K562 (cell line): ENCODE results near the gene AZU1. TPM values are rescaled to one million over a fixed set of nuclear protein-coding genes. Genes with fewer than 3 reads are reported as not detected.

ENCODE experiments used
- ATAC-seq: fragments of 200-7000 bp; cut with Tn5 transposase; 3 replicates; pipeline ENCODE4 v1.9.1; 2020; ENCODE audit warnings: moderate library complexity
- BruUV-seq: library from RNA; stranded (reverse); fragments of 400-500 nt; replicated peaks from 2 replicates; lab custom pipeline; 2021; lab: Mats Ljungman, UMichigan
- CTCF ChIA-PET: fragments of 300-600 bp; formaldehyde crosslinking; extraction: SDS; loops from one replicate; lab custom pipeline; 2021; ENCODE audit warnings: low intra/inter-chr PET ratio; lab: Yijun Ruan, JAX
- POLR2A ChIA-PET: fragments of 300-600, 350-650 bp; sonication (Branson Sonifier 250); formaldehyde crosslinking; extraction: SDS; loops from one replicate; lab custom pipeline; 2021; ENCODE audit warnings: antibody characterized with exemption, inconsistent platforms; lab: Yijun Ruan, JAX
- DNase-seq, 4 experiments: peaks; one replicate each; pipeline versions ENCODE4 v3.0.0 to v3.0.0-alpha.2; 2011 to 2018; ENCODE audit warnings: low spot score in 3 of 4, mixed read lengths in 3 of 4; ENCODE audit errors: extremely low read depth in 1 of 4
- FAIRE-seq: peaks from 2 replicates; lab custom pipeline; 2011; peaks lifted over from hg19 to GRCh38; lab: Jason Lieb, UNC
- H2AFZ ChIP-seq: 2 replicates; pipeline ENCODE4 v1.6.0; 2011; ENCODE audit warnings: low read depth, low read length, control low read depth, inconsistent platforms
- H3K27ac ChIP-seq: fragments of 200-600 bp; 3 replicates; pipeline ENCODE4 v1.8.0; 2011; ENCODE audit warnings: low read depth, mild to moderate bottlenecking, control low read depth, inconsistent platforms, low read length, moderate library complexity, mixed read lengths; ENCODE audit errors: extremely low read depth
- H3K27me3 ChIP-seq, 2 experiments: fragments of 300-600 bp in 1 of 2; 2 replicates in 1 of 2; 3 replicates in 1 of 2; pipeline versions ENCODE4 v1.6.0 to v1.8.0; 2011; ENCODE audit warnings: inconsistent platforms in 2 of 2, low read length in 2 of 2, mild to moderate bottlenecking in 1 of 2, mixed read lengths in 1 of 2, moderate library complexity in 1 of 2; ENCODE audit not compliant: control insufficient read depth in 2 of 2, insufficient read depth in 2 of 2
- H3K36me3 ChIP-seq: fragments of 300-600 bp; 3 replicates; pipeline ENCODE4 v1.8.0; 2011; ENCODE audit warnings: mild to moderate bottlenecking, low read length, inconsistent platforms; ENCODE audit not compliant: control insufficient read depth, insufficient read depth
- H3K4me1 ChIP-seq, 2 experiments: fragments of 200-600 bp in 1 of 2; replicated peaks in 1 of 2; 2 replicates in 1 of 2; 3 replicates in 1 of 2; pipeline versions ENCODE4 v1.5.1 to v1.8.0; 2011; ENCODE audit warnings: inconsistent platforms in 2 of 2, low read length in 2 of 2, mild to moderate bottlenecking in 1 of 2, mixed read lengths in 1 of 2, moderate library complexity in 1 of 2; ENCODE audit not compliant: control insufficient read depth in 2 of 2, insufficient read depth in 2 of 2
- H3K4me2 ChIP-seq: 2 replicates; pipeline ENCODE4 v1.6.1; 2011; ENCODE audit warnings: low read length, control low read depth, inconsistent platforms, mixed read lengths; ENCODE audit not compliant: insufficient read depth
- H3K4me3 ChIP-seq: fragments of 200-600 bp; sonication (generic), shearing (Covaris generic); 2 replicates; pipeline ENCODE4 v1.5.1; 2016; ENCODE audit warnings: control low read depth, inconsistent platforms
- H3K79me2 ChIP-seq: fragments of 200-600 bp; 3 replicates; pipeline ENCODE4 v1.8.0; 2011; ENCODE audit warnings: low read length, inconsistent platforms; ENCODE audit not compliant: control insufficient read depth, insufficient read depth
- H3K9ac ChIP-seq, 2 experiments: 2 replicates each; pipeline versions ENCODE4 v1.6.0 to v1.6.1; 2011; ENCODE audit warnings: low read depth in 2 of 2, low read length in 2 of 2, control low read depth in 1 of 2, inconsistent platforms in 1 of 2, mild to moderate bottlenecking in 1 of 2, mixed read lengths in 1 of 2; ENCODE audit not compliant: insufficient read depth in 1 of 2
- H3K9me1 ChIP-seq: one replicate; pipeline ENCODE4 v1.6.0; 2011; ENCODE audit warnings: inconsistent platforms, mild to moderate bottlenecking, low read length, moderate library complexity; ENCODE audit not compliant: control insufficient read depth, insufficient read depth
- H3K9me3 ChIP-seq: replicated peaks from 2 replicates; pipeline ENCODE4 v1.5.1; 2011; ENCODE audit warnings: low read depth, low read length, inconsistent platforms; ENCODE audit not compliant: control insufficient read depth, insufficient read depth
- H4K20me1 ChIP-seq: replicated peaks from 2 replicates; pipeline ENCODE4 v1.6.1; 2011; ENCODE audit warnings: low read length, inconsistent platforms, mixed read lengths; ENCODE audit not compliant: control insufficient read depth, insufficient read depth
- ADNP ChIP-seq: fragments of 200-800 bp; sonication (Bioruptor generic); IDR thresholded peaks from 2 replicates; pipeline ENCODE4 v1.6.1; 2016; ENCODE audit warnings: missing genetic modification characterization, missing compliant biosample characterization
- GTF2A2 ChIP-seq: IDR thresholded peaks from 2 replicates; pipeline ENCODE4 v1.6.1; 2016; ENCODE audit warnings: mild to moderate bottlenecking, missing genetic modification characterization, missing compliant biosample characterization
- HMG20A ChIP-seq: fragments of 450-650 bp; formaldehyde crosslinking; conservative IDR thresholded peaks from 2 replicates; pipeline ENCODE4 v1.4.0; 2020; ENCODE audit warnings: mild to moderate bottlenecking, mixed read lengths
- IFI16 ChIP-seq: fragments of 250-450 bp; sonication (Bioruptor Pico); IDR thresholded peaks from 2 replicates; pipeline ENCODE4 v2.1.2; 2022; ENCODE audit warnings: mild to moderate bottlenecking, inconsistent platforms
- MCM3 ChIP-seq: fragments of 450-650 bp; IDR thresholded peaks from 2 replicates; pipeline ENCODE4 v1.6.1; 2016
- NRF1 ChIP-seq, 2 experiments: fragments of 450-650 bp; IDR thresholded peaks in 1 of 2; conservative IDR thresholded peaks in 1 of 2; 2 replicates each; pipeline ENCODE4 v1.6.1; 2014; ENCODE audit warnings: mild to moderate bottlenecking in 2 of 2
- RAD51 ChIP-seq: fragments of 450-650 bp; IDR thresholded peaks from 2 replicates; pipeline ENCODE4 v1.7.1; 2016; ENCODE audit warnings: low read depth, mild to moderate bottlenecking, borderline replicate concordance
- RUNX1 ChIP-seq: sonication (generic); IDR thresholded peaks from 2 replicates; pipeline ENCODE4 v1.6.1; 2016; ENCODE audit warnings: antibody characterized with exemption, low read depth
- TBP ChIP-seq: optimal IDR thresholded peaks from 2 replicates; pipeline ENCODE3; 2011; ENCODE audit warnings: low read depth, low read length, improper control_type of control experiment
- TEAD2 ChIP-seq: fragments of 450-650 bp; IDR thresholded peaks from 2 replicates; pipeline ENCODE4 v1.6.1; 2016; ENCODE audit warnings: missing genetic modification characterization, control low read depth, missing compliant biosample characterization
- ZKSCAN8 ChIP-seq: fragments of 200-800 bp; sonication (Bioruptor generic); IDR thresholded peaks from 2 replicates; pipeline ENCODE4 v1.6.1; 2016; ENCODE audit warnings: missing genetic modification characterization, missing compliant biosample characterization
- ZSCAN32 ChIP-seq: fragments of 450-650 bp; formaldehyde crosslinking; IDR thresholded peaks from 2 replicates; pipeline ENCODE4 v1.4.0; 2020; ENCODE audit warnings: mild to moderate bottlenecking, moderate library complexity
- WGBS: fragments of 100-300 bp; shearing (Covaris generic); methylation state at CpG from one replicate; pipeline ENCODE4 v1.1.6; 2016; ENCODE audit warnings: low coverage, mixed read lengths; ENCODE audit not compliant: insufficient coverage; ENCODE audit errors: missing lambda C conversion rate; 5-methylcytosine and 5-hydroxymethylcytosine counted together
- in situ Hi-C: fragments of 300-500 bp; cut with MboI; formaldehyde crosslinking; loops from 4 replicates; pipeline ENCODE4 v1.15.0; 2018; ENCODE audit warnings: inconsistent platforms, mixed read lengths
- intact Hi-C: fragments of 100-400 bp; cut with micrococcal nuclease; formaldehyde crosslinking; loops from 2 replicates; pipeline ENCODE4 v1.14.2; 2022
- polyA plus RNA-seq, 8 experiments: library from polyadenylated mRNA; depleted of rRNA in 4 of 8; stranded (reverse) in 5 of 8; unstranded in 3 of 8; fragments of >200 nt; fragmentation: Nextera tagmentation in 2 of 8; fragmentation: Illumina TruSeq in 1 of 8; extraction: Ambion mirVana in 2 of 8; extraction: Trizol in 1 of 8; gene quantifications; 2 replicates each; pipeline versions ENCODE4 v1.2.1 to v1.2.3, GENCODE V29; 2011 to 2014; ENCODE audit warnings: inconsistent platforms in 1 of 8, missing spikeins in 1 of 8
- total RNA-seq, 7 experiments: library from RNA; depleted of rRNA in 6 of 7; stranded (reverse); fragments of >200 nt in 6 of 7; fragmentation: Illumina TruSeq in 2 of 7; extraction: Trizol in 2 of 7; gene quantifications; 2 replicates each; pipeline versions ENCODE4 v1.2.1 to v1.2.3, GENCODE V29; 2011 to 2021; ENCODE audit warnings: low replicate concordance in 1 of 7
- TF ChIP-seq, protein P1 (sequence below), 2 experiments: IDR thresholded peaks; 2 replicates each; pipeline ENCODE4 v1.6.1; 2012; ENCODE audit warnings: improper control_type of control experiment in 2 of 2, low read depth in 2 of 2, low read length in 2 of 2, borderline replicate concordance in 1 of 2
- TF ChIP-seq, protein P2 (sequence below), 2 experiments: fragments of 450-650 bp; conservative IDR thresholded peaks; 2 replicates each; pipeline ENCODE4 v1.6.1; 2017; ENCODE audit warnings: mild to moderate bottlenecking in 2 of 2, moderate library complexity in 2 of 2
- TF ChIP-seq, protein P3 (sequence below): fragments of 450-650 bp; formaldehyde crosslinking; IDR thresholded peaks from 2 replicates; pipeline ENCODE4 v1.4.0; 2020; ENCODE audit warnings: mild to moderate bottlenecking
- TF ChIP-seq, protein P4 (sequence below): sonication (generic); formaldehyde crosslinking; IDR thresholded peaks from 2 replicates; pipeline ENCODE4 v1.8.0; 2022; ENCODE audit warnings: missing genetic modification reagents, mild to moderate bottlenecking, borderline replicate concordance

The AZU1 gene
- total and polyA plus RNA-seq, 9 of the 15 experiments (the other 6 are each of a cell fraction or from before 2014, with no cell fraction given): 0.29 to 1.9 (median 0.59) TPM; not detected in 3

DNA sequence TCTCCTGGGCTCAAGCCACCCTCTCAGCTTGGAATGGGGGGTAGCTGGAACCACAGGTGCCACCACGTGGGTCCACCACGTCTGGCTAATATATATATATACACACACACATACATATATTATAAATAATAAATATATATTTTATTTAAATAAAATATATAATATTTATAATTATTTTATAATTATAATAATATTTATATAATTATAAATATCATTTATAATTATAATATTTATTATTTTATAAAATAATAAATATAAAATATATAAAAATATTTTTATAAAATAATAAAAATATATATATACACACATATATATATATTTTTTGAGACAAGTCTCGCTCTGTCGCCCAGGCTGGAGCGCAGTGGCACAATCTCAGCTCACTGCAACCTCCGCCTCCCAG is 26.9 kb downstream of the AZU1 start:
- in situ Hi-C loops: no loop called here
- H4K20me1 ChIP-seq: no peaks in the 10 kb centered on the region
- WGBS: 55% methylated on average over 6 of the region's 6 CpGs
- FAIRE-seq (no peak), ATAC-seq (no peak), DNase-seq (no peak)
- H2AFZ ChIP-seq: no peak overlapping the region
- no peaks in the 10 kb centered on the region for H3K79me2 ChIP-seq
- H3K27me3 ChIP-seq: no peaks in the 10 kb centered on the region
- H3K9ac ChIP-seq: no peak overlapping the region
- TF ChIP-seq MCM3 (no peak), TEAD2 (no peak), IFI16 (CRISPR knock-in tag) (no peak), HMG20A (CRISPR knock-in tag) (no peak), NRF1 (conservative IDR thresholded peaks at IDR 0.05 in 1 of 2, IDR thresholded peaks at IDR 0.05 in 1 of 2) (no peak), RUNX1 (no peak), ZKSCAN8 (CRISPR knock-in tag) (no peak), GTF2A2 (tag) (no peak), ZSCAN32 (CRISPR knock-in tag) (no peak), ADNP (tag) (no peak), TBP (no peak), RAD51 (no peak)
- TF ChIP-seq, protein P1, sequence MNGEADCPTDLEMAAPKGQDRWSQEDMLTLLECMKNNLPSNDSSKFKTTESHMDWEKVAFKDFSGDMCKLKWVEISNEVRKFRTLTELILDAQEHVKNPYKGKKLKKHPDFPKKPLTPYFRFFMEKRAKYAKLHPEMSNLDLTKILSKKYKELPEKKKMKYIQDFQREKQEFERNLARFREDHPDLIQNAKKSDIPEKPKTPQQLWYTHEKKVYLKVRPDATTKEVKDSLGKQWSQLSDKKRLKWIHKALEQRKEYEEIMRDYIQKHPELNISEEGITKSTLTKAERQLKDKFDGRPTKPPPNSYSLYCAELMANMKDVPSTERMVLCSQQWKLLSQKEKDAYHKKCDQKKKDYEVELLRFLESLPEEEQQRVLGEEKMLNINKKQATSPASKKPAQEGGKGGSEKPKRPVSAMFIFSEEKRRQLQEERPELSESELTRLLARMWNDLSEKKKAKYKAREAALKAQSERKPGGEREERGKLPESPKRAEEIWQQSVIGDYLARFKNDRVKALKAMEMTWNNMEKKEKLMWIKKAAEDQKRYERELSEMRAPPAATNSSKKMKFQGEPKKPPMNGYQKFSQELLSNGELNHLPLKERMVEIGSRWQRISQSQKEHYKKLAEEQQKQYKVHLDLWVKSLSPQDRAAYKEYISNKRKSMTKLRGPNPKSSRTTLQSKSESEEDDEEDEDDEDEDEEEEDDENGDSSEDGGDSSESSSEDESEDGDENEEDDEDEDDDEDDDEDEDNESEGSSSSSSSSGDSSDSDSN (IDR thresholded peaks at IDR 0.05; ENCODE audit: borderline replicate concordance in 1 of 2, low read depth in 2 of 2, low read length in 2 of 2): no peak
- TF ChIP-seq, protein P2, sequence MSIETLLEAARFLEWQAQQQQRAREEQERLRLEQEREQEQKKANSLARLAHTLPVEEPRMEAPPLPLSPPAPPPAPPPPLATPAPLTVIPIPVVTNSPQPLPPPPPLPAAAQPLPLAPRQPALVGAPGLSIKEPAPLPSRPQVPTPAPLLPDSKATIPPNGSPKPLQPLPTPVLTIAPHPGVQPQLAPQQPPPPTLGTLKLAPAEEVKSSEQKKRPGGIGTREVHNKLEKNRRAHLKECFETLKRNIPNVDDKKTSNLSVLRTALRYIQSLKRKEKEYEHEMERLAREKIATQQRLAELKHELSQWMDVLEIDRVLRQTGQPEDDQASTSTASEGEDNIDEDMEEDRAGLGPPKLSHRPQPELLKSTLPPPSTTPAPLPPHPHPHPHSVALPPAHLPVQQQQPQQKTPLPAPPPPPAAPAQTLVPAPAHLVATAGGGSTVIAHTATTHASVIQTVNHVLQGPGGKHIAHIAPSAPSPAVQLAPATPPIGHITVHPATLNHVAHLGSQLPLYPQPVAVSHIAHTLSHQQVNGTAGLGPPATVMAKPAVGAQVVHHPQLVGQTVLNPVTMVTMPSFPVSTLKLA (conservative IDR thresholded peaks at IDR 0.05): no peak
- TF ChIP-seq, protein P3, sequence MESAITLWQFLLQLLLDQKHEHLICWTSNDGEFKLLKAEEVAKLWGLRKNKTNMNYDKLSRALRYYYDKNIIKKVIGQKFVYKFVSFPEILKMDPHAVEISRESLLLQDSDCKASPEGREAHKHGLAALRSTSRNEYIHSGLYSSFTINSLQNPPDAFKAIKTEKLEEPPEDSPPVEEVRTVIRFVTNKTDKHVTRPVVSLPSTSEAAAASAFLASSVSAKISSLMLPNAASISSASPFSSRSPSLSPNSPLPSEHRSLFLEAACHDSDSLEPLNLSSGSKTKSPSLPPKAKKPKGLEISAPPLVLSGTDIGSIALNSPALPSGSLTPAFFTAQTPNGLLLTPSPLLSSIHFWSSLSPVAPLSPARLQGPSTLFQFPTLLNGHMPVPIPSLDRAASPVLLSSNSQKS (CRISPR knock-in tag): no peak
- TF ChIP-seq, protein P4, sequence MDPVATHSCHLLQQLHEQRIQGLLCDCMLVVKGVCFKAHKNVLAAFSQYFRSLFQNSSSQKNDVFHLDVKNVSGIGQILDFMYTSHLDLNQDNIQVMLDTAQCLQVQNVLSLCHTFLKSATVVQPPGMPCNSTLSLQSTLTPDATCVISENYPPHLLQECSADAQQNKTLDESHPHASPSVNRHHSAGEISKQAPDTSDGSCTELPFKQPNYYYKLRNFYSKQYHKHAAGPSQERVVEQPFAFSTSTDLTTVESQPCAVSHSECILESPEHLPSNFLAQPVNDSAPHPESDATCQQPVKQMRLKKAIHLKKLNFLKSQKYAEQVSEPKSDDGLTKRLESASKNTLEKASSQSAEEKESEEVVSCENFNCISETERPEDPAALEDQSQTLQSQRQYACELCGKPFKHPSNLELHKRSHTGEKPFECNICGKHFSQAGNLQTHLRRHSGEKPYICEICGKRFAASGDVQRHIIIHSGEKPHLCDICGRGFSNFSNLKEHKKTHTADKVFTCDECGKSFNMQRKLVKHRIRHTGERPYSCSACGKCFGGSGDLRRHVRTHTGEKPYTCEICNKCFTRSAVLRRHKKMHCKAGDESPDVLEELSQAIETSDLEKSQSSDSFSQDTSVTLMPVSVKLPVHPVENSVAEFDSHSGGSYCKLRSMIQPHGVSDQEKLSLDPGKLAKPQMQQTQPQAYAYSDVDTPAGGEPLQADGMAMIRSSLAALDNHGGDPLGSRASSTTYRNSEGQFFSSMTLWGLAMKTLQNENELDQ (CRISPR knock-in tag): no peak
- no peak overlapping the region for H3K4me2 ChIP-seq
- no peaks in the 10 kb centered on the region for H3K9me3 ChIP-seq
- H3K27ac ChIP-seq: no peak overlapping the region
- H3K4me3 ChIP-seq: no peak overlapping the region
- no peaks in the 10 kb centered on the region for H3K9me1 ChIP-seq
- H3K36me3 ChIP-seq: no peaks in the 10 kb centered on the region
- CTCF ChIA-PET: no interaction called here
- H3K4me1 ChIP-seq: peaks cover 14 to 51% of the 10 kb centered on the region in 2 experiments; a peak in 4 of 5 replicates
- intact Hi-C loops: no loop called here
- BruUV-seq: no TSS peak
- POLR2A ChIA-PET: interaction anchor here (0.6 to 0.7 kb wide), 2 partner anchors 14 to 302 kb away, joined by 3 read pairs; partner anchors contain the start of gene PRTN3
